AG10803 (cell line): ENCODE results near the gene HIP1.

Experiments used
- DNase-seq: peaks from one replicate; pipeline ENCODE4 v3.0.0; 2010; ENCODE audit warnings: low read depth
- H3K4me3 ChIP-seq: 2 replicates; pipeline ENCODE4 v1.5.1; 2011; ENCODE audit warnings: mild to moderate bottlenecking, low read length, control low read depth
- CTCF ChIP-seq: conservative IDR thresholded peaks from 2 replicates; pipeline ENCODE4 v1.5.1; 2011; ENCODE audit warnings: mild to moderate bottlenecking, low read length, control low read depth, inconsistent platforms

Gene HIP1

GRCh38 chr7:75656740-75657139 lies 82.0 kb downstream of the HIP1 start:
- no peak overlapping the region for H3K4me3 ChIP-seq
- DNase-seq, result no peak

GRCh38 chr7:75655536-75655935 lies 83.2 kb downstream of the HIP1 start:
- no peak for TF ChIP-seq CTCF
- no peak overlapping the region for H3K4me3 ChIP-seq
- DNase-seq, result no peak

More at GRCh38 chr7:75656740-75657139, 82.0 kb downstream of the HIP1 start:
- TF ChIP-seq CTCF, result no peak

- no peak for DNase-seq
- TF ChIP-seq CTCF, result no peak
- H3K4me3 ChIP-seq, result no peak overlapping the region
Observed at GRCh38 chr7:75654855-75655254, 83.9 kb downstream of the HIP1 start.

- H3K4me3 ChIP-seq, result no peak overlapping the region
- TF ChIP-seq CTCF, result no peak
- no peak for DNase-seq
Observed at GRCh38 chr7:75653651-75654050, 85.1 kb downstream of the HIP1 start.

GRCh38 chr7:75652788-75653187 lies 86.0 kb downstream of the HIP1 start:
- H3K4me3 ChIP-seq, result no peak overlapping the region
- no peak for TF ChIP-seq CTCF
- DNase-seq, result no peak

- H3K4me3 ChIP-seq, result no peak overlapping the region
- TF ChIP-seq CTCF, result no peak
- DNase-seq, result no peak
Observed at GRCh38 chr7:75650681-75651080, 88.1 kb downstream of the HIP1 start.

GRCh38 chr7:75650062-75650461 lies 88.7 kb downstream of the HIP1 start:
- no peak for TF ChIP-seq CTCF
- DNase-seq, result no peak
- no peak overlapping the region for H3K4me3 ChIP-seq
